ENCODE data around the gene MAPKAP1. TPM values are rescaled to one million over a fixed set of nuclear protein-coding genes. Genes with fewer than 3 reads are reported as not detected.

Gene MAPKAP1
- total RNA-seq, 2 donors from 2014 or later, result 62.1 to 78.9 TPM

GRCh38 chr9:125536167-125536772 is 170.7 kb downstream of the MAPKAP1 start:
- Histone ChIP-seq H3K9me3 (no peaks in the 10 kb centered on the region), H3K27ac (no peak overlapping the region), H3K4me1 (peaks cover 0 to 24% of the 10 kb centered on the region in 2 donors), H3K27me3 (no peaks in the 10 kb centered on the region), H3K4me3 (no peak overlapping the region), H3K36me3 (no peaks in the 10 kb centered on the region)
- TF ChIP-seq, protein P1, sequence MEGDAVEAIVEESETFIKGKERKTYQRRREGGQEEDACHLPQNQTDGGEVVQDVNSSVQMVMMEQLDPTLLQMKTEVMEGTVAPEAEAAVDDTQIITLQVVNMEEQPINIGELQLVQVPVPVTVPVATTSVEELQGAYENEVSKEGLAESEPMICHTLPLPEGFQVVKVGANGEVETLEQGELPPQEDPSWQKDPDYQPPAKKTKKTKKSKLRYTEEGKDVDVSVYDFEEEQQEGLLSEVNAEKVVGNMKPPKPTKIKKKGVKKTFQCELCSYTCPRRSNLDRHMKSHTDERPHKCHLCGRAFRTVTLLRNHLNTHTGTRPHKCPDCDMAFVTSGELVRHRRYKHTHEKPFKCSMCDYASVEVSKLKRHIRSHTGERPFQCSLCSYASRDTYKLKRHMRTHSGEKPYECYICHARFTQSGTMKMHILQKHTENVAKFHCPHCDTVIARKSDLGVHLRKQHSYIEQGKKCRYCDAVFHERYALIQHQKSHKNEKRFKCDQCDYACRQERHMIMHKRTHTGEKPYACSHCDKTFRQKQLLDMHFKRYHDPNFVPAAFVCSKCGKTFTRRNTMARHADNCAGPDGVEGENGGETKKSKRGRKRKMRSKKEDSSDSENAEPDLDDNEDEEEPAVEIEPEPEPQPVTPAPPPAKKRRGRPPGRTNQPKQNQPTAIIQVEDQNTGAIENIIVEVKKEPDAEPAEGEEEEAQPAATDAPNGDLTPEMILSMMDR (IDR thresholded peaks at IDR 0.05), result no peak
- DNase-seq (ENCODE audit: low spot score), result no peak

DNA sequence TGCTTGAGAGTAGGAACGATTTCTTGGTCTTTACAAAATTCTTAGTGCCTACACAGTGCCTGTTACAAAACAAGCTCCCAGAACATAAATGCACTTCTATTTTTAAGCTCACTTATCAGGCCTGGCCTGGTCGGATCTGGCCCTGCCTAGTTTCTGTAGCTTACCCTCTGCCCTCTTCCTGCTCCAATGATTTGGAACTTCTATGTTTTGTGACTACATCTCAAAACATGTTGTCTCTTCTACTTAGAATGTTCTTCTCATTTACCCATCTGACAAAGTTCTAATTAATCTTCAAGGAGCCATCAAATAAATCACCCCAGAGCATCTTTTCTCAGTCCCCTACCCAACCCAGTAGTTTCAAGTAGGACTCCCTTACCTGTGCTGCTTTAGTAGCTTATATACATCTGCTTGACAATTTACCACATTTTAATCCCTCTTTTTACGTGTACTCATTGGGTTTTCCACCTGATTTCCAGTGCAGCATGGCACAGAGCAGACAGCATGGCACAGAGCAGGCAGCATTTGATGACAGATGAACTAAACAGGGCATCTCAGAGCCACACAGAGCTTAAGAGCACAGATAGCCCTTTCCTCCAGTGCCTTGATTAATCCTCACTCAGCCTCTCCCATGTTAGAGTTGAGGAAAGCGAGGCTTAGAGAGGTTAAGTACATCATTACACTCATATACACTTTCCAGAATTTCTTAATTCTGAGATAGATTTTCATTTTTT is 171.9 kb downstream of the MAPKAP1 start:
- Histone ChIP-seq H3K4me3 (no peak overlapping the region), H3K4me1 (peaks cover 0 to 24% of the 10 kb centered on the region in 2 donors), H3K9me3 (no peaks in the 10 kb centered on the region), H3K36me3 (no peaks in the 10 kb centered on the region), H3K27ac (peak overlapping the region; percentile 55 to 56), H3K27me3 (no peaks in the 10 kb centered on the region)
- TF ChIP-seq, protein P1 (IDR thresholded peaks at IDR 0.05), result no peak
- no peak for DNase-seq (ENCODE audit: low spot score)

GRCh38 chr9:125532812-125533594 is 174.0 kb downstream of the MAPKAP1 start:
- Histone ChIP-seq H3K27me3 (no peaks in the 10 kb centered on the region), H3K4me3 (no peak overlapping the region), H3K9me3 (no peaks in the 10 kb centered on the region), H3K27ac (no peak overlapping the region), H3K4me1 (peaks cover 0 to 17% of the 10 kb centered on the region in 2 donors), H3K36me3 (no peaks in the 10 kb centered on the region)
- TF ChIP-seq, protein P1 (IDR thresholded peaks at IDR 0.05), result no peak
- no peak for DNase-seq (ENCODE audit: low spot score)

DNA sequence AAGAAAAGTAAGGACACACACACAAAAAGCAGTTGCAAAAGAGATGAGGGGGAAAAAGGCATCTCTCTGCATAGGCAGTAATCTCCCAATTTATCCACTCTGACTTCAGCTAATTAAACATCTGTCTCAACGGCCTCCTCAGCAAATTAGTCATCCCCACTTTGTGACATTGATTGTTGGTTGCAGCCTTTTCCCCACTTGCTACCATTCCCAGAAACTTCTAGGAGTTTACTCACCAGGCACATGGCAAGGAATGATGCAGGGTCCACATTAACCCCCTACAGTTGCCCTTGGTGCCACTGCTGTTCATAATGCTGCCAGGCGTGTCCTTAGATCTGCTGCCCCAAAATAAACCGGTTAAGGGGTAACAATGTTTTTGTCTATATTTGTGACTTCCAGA is 174.6 kb downstream of the MAPKAP1 start:
- no peak overlapping the region for H3K27ac ChIP-seq
- no peaks in the 10 kb centered on the region for H3K27me3 ChIP-seq
- peaks cover 0 to 11% of the 10 kb centered on the region in 2 donors for H3K4me1 ChIP-seq
- no peak for DNase-seq (ENCODE audit: low spot score)
- no peaks in the 10 kb centered on the region for H3K36me3 ChIP-seq
- TF ChIP-seq, protein P1 (IDR thresholded peaks at IDR 0.05), result no peak
- no peaks in the 10 kb centered on the region for H3K9me3 ChIP-seq
- H3K4me3 ChIP-seq, result no peak overlapping the region

DNA sequence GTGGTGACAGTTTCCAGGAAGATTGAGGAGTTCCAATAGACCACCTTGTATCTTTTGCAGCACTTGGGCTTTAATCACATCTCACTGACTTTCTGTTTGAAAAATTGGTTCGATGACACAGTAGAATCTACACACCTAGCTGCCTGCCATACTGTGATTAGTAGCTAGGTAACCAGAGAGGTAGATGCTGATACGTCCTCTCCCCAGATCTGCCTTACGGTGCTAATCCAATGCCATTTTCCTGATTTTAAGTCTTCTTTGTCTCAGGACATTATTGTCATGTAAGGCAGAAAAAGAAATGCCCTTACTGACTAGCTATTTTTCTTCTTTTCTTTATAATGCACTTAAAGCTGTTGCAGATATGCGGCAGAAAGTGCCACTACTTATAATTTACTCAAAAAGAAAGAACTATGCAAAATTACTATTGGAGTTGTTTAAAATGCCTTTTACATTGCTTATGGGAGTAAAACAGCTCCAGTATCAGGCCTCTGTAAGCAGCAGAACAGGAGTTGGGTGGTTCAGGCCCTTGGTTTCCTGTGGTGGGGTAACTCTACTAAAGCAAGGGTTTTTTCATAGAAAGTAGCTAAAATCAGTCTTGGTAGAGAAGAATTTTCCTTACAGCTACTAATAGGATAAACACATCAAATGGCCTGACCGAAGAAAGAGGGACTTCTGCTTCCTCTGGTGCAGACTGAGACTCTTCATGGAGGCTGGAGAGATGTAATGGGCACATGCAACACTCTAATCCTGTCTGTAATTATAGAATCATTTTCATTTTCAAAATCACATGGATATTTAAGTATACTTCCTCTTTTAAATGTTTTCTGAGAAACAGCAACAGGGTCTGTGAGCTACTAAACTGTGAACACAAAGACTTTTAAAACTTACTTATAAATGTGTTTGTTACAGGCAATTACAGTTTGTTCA is 177.2 kb downstream of the MAPKAP1 start:
- Histone ChIP-seq H3K4me1 (no peaks in the 10 kb centered on the region), H3K27me3 (no peaks in the 10 kb centered on the region)
- DNase-seq (ENCODE audit: low spot score), result no peak

More for the DNA sequence above, 177.2 kb downstream of the MAPKAP1 start:
- TF ChIP-seq, protein P1 (IDR thresholded peaks at IDR 0.05), result no peak
- no peak overlapping the region for H3K4me3 ChIP-seq
- no peak overlapping the region for H3K27ac ChIP-seq
- H3K9me3 ChIP-seq, result no peaks in the 10 kb centered on the region
- no peaks in the 10 kb centered on the region for H3K36me3 ChIP-seq

Data from right atrium auricular region (tissue), 2 donors.